Body of pancreas (tissue), 4 donors: ENCODE data around the gene GNAT2.

Experiments
- CTCF ChIP-seq, 7 experiments: fragments of 450-650 bp in 4 of 7; fragments of 200-600 bp in 3 of 7; sonication (generic) in 3 of 7; IDR thresholded peaks; one replicate each; pipeline ENCODE4 v1.5.1; 2016 to 2019; ENCODE audit warnings: antibody characterized with exemption in 7 of 7
- POLR2A ChIP-seq, 3 donors: fragments of 450-650 bp; IDR thresholded peaks; one replicate each; pipeline ENCODE4 v1.6.1; 2016; ENCODE audit warnings: antibody characterized with exemption in 3 of 3, mild to moderate bottlenecking in 2 of 3

GRCh38 chr1:109637446-109637845 is 18.0 kb upstream of the GNAT2 start:
- TF ChIP-seq CTCF (IDR thresholded peaks at IDR 0.05) (no peak), POLR2A (IDR thresholded peaks at IDR 0.05) (no peak)
